Activated T-cell treated with anti-CD3 and anti-CD28 coated beads, Interleukin-2, amount 50 U/mL, for 24 hours (primary cell): ENCODE measurements around the gene DMAP1.

Experiments
- DNase-seq: peaks from one replicate; pipeline ENCODE4 v3.0.0-alpha.2; 2020
- H3K27ac Mint-ChIP-seq: 2 replicates; pipeline ENCODE4 v1.8.0; 2020; ENCODE audit warnings: mild to moderate bottlenecking, mixed read lengths
- H3K27me3 Mint-ChIP-seq: 2 replicates; pipeline ENCODE4 v1.8.0; 2020; ENCODE audit warnings: mixed read lengths
- H3K36me3 Mint-ChIP-seq: 2 replicates; pipeline ENCODE4 v1.8.0; 2020; ENCODE audit warnings: low read depth, mixed read lengths
- H3K4me1 Mint-ChIP-seq: 2 replicates; pipeline ENCODE4 v1.8.0; 2020; ENCODE audit warnings: low read depth, mixed read lengths
- H3K4me3 Mint-ChIP-seq: 2 replicates; pipeline ENCODE4 v1.8.0; 2020; ENCODE audit warnings: mild to moderate bottlenecking, moderate library complexity, mixed read lengths
- H3K9me3 Mint-ChIP-seq: 2 replicates; pipeline ENCODE4 v1.8.0; 2020; ENCODE audit warnings: mixed read lengths

Gene DMAP1

DNA sequence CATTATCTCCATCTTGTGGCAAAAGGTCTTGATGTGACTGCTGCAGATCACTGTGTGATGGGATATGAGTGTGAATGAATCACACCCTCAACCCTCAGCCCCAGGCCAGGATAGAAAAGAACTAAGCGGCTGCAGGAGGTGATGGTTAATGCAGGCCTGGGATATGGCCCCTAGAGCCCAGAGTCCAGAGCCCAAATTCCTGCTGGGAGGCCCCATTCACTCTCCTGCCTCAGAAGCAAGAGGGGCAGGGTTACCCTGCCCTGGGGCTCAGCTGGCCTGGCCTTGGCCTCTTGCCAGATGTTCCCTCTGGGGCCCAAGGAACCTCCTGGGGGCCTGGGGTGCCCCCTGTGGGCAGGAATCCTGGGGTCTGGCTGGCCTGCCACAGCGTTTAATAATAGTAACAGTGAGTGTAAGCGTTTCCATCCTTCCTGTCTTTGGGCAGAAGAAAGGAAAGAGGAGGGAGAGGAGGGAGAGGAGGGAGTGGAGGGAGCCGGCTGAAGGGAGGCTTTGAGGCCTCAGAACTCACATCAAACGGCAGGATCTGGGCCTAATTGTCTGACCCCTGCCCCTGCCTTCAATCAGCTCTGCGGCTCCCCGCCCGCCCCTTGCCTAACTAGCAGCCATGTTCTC lies 26.2 kb downstream of the DMAP1 start:
- no peaks in the 10 kb centered on the region for H3K9me3 Mint-ChIP-seq
- no peak overlapping the region for H3K4me3 Mint-ChIP-seq
- peaks cover 37% of the 10 kb centered on the region for H3K36me3 Mint-ChIP-seq
- H3K27me3 Mint-ChIP-seq: no peaks in the 10 kb centered on the region
- DNase-seq: no peak
- H3K27ac Mint-ChIP-seq: no peak overlapping the region
- peaks cover 11% of the 10 kb centered on the region for H3K4me1 Mint-ChIP-seq

DNA sequence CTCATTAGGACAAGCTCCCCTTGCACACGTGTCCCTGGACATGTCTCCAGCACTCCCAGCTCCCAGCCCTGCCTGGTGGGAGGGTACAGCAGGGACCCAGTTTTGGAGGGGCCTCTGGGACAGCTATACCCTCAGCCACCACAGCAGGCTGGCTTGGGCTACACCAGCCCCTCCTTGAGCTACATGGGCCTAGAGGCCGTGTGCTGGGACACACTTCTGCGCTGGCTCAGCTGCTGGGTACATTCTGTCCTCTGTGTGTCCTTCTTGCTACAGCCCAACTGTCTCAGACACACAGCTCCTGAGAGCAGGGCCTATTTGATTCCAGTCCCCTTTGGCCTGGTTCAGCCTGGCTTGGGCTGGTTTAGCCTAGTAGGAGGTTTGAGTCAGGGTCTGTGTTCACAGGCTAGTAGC lies 26.7 kb downstream of the DMAP1 start:
- Mint-ChIP-seq H3K27ac (no peak overlapping the region), H3K9me3 (no peaks in the 10 kb centered on the region), H3K4me1 (peaks cover 11% of the 10 kb centered on the region), H3K27me3 (no peaks in the 10 kb centered on the region), H3K36me3 (peaks cover 40% of the 10 kb centered on the region), H3K4me3 (no peak overlapping the region)
- DNase-seq: no peak

DNA sequence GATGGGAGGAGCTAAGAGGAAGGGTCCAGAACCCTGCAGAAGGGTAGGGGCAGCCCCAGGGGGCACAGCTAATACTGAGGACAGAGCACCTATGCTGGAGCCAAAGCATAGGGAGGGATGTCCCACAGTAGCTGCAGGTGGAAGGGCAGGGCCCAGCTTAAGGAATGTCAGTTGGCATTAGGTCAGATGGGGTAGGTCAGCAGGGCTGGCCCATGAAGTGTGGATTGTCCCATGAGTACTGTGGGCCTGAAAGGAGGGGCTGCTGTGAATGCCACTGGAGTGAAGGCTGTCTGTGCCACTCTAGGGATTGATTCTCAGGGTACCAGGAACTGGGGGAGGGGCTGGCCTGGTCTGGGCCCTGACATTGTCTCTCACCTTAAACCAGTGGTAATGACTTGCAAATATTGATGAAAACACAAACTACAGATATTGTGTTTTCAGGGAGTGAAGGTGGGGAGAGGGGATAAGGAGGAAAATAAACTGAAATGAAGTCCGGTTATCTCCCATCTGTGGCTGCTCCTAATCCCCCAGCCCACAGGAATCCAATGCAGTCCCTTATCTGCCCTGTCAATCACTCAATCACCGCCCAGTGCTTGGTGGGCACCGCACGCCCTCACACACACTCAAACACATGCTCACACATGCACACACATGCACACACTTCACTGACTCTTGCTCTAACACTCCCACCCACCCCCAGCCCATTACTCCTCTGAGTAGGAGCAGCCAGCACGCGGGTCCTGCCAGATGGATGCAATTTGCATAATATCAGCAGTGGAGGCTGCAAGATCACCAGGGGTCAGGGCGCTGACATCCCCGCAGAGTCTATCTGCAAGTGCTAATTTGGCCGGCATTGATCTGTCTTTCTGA lies 27.8 kb downstream of the DMAP1 start:
- Mint-ChIP-seq H3K27ac (peak overlapping the region; percentile 18), H3K27me3 (no peaks in the 10 kb centered on the region), H3K9me3 (no peaks in the 10 kb centered on the region), H3K36me3 (peaks cover 38% of the 10 kb centered on the region), H3K4me3 (no peak overlapping the region), H3K4me1 (peaks cover 11% of the 10 kb centered on the region)
- no peak for DNase-seq

GRCh38 chr1:44242746-44243145 lies 29.5 kb downstream of the DMAP1 start:
- no peak overlapping the region for H3K4me3 Mint-ChIP-seq
- peaks cover 43% of the 10 kb centered on the region for H3K36me3 Mint-ChIP-seq
- no peaks in the 10 kb centered on the region for H3K9me3 Mint-ChIP-seq
- DNase-seq: no peak
- no peaks in the 10 kb centered on the region for H3K27me3 Mint-ChIP-seq
- peaks cover 11% of the 10 kb centered on the region for H3K4me1 Mint-ChIP-seq
- H3K27ac Mint-ChIP-seq: no peak overlapping the region

DNA sequence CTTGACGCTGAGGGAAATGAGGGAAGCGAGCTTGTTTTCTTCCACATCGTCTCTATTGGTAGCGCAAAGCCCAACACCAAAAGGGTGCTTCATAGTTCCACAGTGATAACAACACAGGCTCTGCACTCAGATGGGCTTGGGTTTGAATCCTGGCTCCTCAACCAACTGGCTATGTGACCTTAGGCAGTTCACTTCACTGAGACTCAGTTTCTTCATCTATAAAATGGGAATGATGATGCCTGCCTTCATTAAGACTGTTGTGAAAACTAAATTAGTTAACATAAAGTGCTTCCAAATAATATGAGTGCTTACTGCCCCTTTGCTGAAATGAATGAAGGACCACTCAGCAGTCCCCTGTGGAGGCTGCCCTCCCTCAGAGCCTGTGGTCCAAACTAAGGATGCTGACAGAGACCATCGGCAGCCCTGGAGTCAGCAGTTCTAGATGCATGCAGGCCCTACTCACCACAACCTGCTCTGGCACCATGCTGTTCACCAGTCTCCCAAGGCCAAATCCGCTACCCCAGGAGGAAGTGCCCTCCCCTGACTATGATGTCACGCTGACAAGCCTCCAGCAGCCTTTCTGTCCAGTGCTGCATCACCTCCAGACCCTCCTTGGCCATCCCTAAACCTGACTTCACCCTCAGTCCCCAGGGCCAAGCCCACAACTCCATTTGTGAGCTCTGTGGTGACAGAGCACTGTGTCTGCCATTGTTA lies 30.7 kb downstream of the DMAP1 start:
- no peak for DNase-seq
- Mint-ChIP-seq H3K4me1 (peaks cover 4% of the 10 kb centered on the region), H3K36me3 (peaks cover 50% of the 10 kb centered on the region), H3K27ac (no peak overlapping the region), H3K4me3 (no peak overlapping the region), H3K27me3 (no peaks in the 10 kb centered on the region), H3K9me3 (no peaks in the 10 kb centered on the region)

DNA sequence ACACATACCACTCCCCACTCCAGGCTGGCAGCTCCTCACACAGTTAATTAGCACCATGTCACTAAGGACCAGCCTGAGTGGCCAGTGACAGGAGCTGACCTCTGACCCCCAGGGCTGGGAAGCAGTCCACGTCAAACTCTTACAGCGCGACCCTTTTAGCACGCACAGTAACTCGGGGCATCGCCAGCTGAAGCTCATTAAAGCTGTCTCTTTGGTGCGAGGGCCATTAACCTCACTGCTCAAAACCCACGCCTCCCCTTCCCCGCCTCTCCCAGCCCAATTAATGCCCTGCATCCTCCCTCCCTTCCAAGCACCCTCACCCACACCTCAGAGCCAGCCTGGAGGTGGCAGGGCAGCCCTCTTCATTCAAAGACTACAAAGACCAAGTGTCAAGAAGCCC lies 31.7 kb downstream of the DMAP1 start:
- H3K36me3 Mint-ChIP-seq: peaks cover 50% of the 10 kb centered on the region
- no peaks in the 10 kb centered on the region for H3K9me3 Mint-ChIP-seq
- H3K27ac Mint-ChIP-seq: peak overlapping the region; percentile 61
- no peak for DNase-seq
- H3K4me1 Mint-ChIP-seq: no peaks in the 10 kb centered on the region
- H3K4me3 Mint-ChIP-seq: no peak overlapping the region
- H3K27me3 Mint-ChIP-seq: no peaks in the 10 kb centered on the region

- Mint-ChIP-seq H3K4me1 (no peaks in the 10 kb centered on the region), H3K36me3 (peaks cover 42% of the 10 kb centered on the region), H3K9me3 (no peaks in the 10 kb centered on the region), H3K27ac (no peak overlapping the region), H3K4me3 (no peak overlapping the region), H3K27me3 (no peaks in the 10 kb centered on the region)
- DNase-seq: no peak
Measured at GRCh38 chr1:44246806-44247205, 33.5 kb downstream of the DMAP1 start.

GRCh38 chr1:44249543-44249942 lies 36.3 kb downstream of the DMAP1 start:
- H3K27ac Mint-ChIP-seq: no peak overlapping the region
- no peaks in the 10 kb centered on the region for H3K9me3 Mint-ChIP-seq
- no peak overlapping the region for H3K4me3 Mint-ChIP-seq
- peaks cover 27% of the 10 kb centered on the region for H3K36me3 Mint-ChIP-seq
- H3K27me3 Mint-ChIP-seq: no peaks in the 10 kb centered on the region
- H3K4me1 Mint-ChIP-seq: no peaks in the 10 kb centered on the region
- DNase-seq: no peak

DNA sequence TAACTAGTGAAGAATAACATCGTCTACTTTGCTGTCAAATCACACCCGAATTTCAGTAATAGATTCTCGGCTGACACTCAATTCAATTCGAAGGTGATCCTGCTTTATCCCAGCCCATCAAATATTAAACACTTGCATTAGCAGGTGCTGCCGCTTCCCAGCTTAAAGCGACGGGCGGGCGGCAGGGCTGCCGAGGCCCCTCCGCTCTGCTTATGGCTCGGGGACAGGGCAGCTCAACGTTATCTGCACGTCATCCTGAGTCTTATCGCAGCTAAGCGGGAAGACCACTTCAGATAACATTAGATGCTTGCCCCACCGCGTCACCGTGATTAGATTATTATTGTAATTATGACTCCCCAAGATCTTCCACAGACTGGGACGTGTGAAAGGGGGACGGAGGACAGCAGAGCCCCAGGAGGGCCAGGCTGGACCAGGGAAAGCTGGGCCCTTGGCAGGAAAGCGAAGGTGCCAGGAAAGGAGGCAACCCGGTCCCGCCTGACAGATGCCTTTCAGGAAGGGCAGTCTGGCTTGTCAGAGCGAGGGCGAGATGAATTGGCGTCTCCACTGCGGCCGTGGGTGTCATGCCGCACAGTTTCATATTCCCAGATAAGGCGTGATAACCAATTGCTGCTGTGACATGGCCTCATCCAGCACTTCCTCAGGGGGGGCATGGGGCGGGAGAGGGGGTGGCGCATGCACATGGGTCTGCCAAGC lies 37.0 kb downstream of the DMAP1 start:
- Mint-ChIP-seq H3K27me3 (no peaks in the 10 kb centered on the region), H3K4me1 (no peaks in the 10 kb centered on the region), H3K9me3 (no peaks in the 10 kb centered on the region), H3K4me3 (no peak overlapping the region), H3K27ac (no peak overlapping the region), H3K36me3 (peaks cover 23% of the 10 kb centered on the region)
- no peak for DNase-seq

DNA sequence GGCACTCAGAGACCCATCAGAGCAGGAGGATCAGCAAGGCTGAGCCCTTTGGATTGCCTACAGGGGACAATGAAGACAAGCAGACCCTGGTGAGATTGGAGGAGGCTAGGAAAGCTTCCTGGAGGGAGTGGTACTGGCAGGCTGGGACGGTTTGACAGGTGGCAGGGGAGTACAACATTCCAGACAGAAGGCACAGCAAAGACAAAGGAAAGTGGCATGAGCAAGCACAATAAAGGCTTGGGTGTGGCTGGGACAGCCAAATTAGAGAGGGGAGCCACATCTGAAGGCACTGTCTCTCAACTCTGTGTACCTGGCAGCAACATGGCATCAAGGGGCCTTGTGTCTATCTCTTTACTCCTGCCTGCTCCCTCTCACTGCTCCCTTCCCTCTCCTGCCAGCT lies 38.2 kb downstream of the DMAP1 start:
- H3K4me1 Mint-ChIP-seq: no peaks in the 10 kb centered on the region
- DNase-seq: no peak
- H3K36me3 Mint-ChIP-seq: peaks cover 25% of the 10 kb centered on the region
- H3K9me3 Mint-ChIP-seq: no peaks in the 10 kb centered on the region
- no peak overlapping the region for H3K27ac Mint-ChIP-seq
- H3K4me3 Mint-ChIP-seq: no peak overlapping the region
- no peaks in the 10 kb centered on the region for H3K27me3 Mint-ChIP-seq

GRCh38 chr1:44251989-44252671 lies 38.9 kb downstream of the DMAP1 start:
- H3K36me3 Mint-ChIP-seq: peaks cover 27% of the 10 kb centered on the region
- no peaks in the 10 kb centered on the region for H3K4me1 Mint-ChIP-seq
- no peak for DNase-seq
- no peaks in the 10 kb centered on the region for H3K27me3 Mint-ChIP-seq
- H3K27ac Mint-ChIP-seq: no peak overlapping the region
- no peak overlapping the region for H3K4me3 Mint-ChIP-seq
- H3K9me3 Mint-ChIP-seq: no peaks in the 10 kb centered on the region

DNA sequence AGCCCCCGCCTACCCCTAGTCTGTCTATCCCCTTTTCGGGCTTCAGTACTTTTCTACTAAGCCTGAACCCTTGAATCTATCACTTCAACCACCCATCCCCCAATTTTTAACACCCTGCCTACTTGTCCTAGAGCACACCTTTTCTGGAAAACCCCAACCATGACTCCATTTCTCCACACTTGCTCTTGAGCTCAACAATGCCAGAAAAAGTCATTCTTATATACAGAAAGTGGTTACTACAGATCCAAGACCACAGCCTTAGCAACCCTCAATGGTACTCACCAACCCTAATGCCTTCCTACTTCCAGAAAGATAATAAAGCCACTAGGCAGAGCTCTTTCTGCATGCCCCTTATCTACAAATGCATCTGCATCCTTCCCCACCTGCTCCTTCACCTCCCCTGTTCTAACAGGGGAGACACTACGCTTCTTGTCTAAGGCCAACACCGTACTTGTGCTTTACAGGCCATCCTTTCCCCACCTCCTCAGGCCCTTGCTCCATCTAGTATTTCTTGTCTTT lies 41.2 kb downstream of the DMAP1 start:
- Mint-ChIP-seq H3K4me1 (no peaks in the 10 kb centered on the region), H3K9me3 (no peaks in the 10 kb centered on the region)
- DNase-seq: no peak

DNA sequence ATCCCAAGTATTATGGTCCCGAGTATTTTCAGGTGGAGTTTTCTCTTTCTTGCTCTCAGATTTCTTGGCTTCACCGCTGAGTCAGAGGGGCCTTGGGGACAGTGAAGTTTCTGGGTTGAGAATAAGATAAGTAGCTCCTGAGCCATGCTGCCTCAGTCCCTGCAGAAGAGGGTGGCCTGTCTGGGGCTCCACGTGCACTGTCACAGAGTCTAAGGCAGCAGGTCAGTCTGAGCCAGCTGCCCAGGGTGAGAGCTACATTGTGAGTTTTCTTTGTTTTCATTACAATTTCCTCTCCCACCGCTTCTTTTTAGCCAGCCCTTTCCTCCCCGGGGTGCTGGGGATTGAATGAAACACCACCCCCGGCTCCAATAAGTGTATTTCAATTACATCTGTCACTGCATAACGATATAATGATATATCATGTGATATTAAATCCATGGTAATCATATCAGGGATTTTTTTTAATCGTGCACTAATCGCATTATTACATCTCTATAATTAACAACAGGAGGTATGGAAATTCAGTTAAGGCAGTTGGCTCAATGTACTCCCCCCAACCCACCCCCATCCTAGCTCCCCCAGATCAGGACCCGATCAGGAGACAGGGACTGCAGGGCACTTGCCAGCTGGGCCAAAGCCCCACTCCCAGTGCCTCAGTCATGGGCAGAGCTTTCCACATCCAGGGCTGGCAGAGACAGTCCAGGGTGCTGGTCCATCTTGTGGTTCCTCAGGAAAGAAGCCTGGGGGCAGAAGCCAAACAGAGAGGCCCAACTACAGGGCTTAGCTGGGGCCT lies 43.7 kb downstream of the DMAP1 start:
- Mint-ChIP-seq H3K4me3 (no peak overlapping the region), H3K36me3 (peaks cover 20% of the 10 kb centered on the region)

More for the DNA sequence above, 41.2 kb downstream of the DMAP1 start:
- H3K36me3 Mint-ChIP-seq: peaks cover 25% of the 10 kb centered on the region
- no peak overlapping the region for H3K27ac Mint-ChIP-seq
- H3K4me3 Mint-ChIP-seq: no peak overlapping the region
- H3K27me3 Mint-ChIP-seq: no peaks in the 10 kb centered on the region

More for the DNA sequence above, 43.7 kb downstream of the DMAP1 start:
- Mint-ChIP-seq H3K27ac (no peak overlapping the region), H3K9me3 (no peaks in the 10 kb centered on the region), H3K27me3 (no peaks in the 10 kb centered on the region), H3K4me1 (no peaks in the 10 kb centered on the region)
- DNase-seq: no peak
